ENCODE measurements around the gene ALS2CL.

GRCh38 chr3:46675426-46675825, 18.1 kb downstream of the ALS2CL start:
- TF ChIP-seq, protein P1, sequence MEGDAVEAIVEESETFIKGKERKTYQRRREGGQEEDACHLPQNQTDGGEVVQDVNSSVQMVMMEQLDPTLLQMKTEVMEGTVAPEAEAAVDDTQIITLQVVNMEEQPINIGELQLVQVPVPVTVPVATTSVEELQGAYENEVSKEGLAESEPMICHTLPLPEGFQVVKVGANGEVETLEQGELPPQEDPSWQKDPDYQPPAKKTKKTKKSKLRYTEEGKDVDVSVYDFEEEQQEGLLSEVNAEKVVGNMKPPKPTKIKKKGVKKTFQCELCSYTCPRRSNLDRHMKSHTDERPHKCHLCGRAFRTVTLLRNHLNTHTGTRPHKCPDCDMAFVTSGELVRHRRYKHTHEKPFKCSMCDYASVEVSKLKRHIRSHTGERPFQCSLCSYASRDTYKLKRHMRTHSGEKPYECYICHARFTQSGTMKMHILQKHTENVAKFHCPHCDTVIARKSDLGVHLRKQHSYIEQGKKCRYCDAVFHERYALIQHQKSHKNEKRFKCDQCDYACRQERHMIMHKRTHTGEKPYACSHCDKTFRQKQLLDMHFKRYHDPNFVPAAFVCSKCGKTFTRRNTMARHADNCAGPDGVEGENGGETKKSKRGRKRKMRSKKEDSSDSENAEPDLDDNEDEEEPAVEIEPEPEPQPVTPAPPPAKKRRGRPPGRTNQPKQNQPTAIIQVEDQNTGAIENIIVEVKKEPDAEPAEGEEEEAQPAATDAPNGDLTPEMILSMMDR (IDR thresholded peaks at IDR 0.05; ENCODE audit: poor library complexity) = no peak
- TF ChIP-seq EZH2phosphoT487 (IDR thresholded peaks at IDR 0.05; ENCODE audit: low read depth, severe bottlenecking, unreplicated experiment) = no peak
- no peak for TF ChIP-seq EZH2 (IDR thresholded peaks at IDR 0.05; ENCODE audit: borderline replicate concordance)

All from hepatocyte (in vitro differentiated cells).